ENCODE measurements around the gene ELP2. TPM values are rescaled to one million over a fixed set of nuclear protein-coding genes. Genes with fewer than 3 reads are reported as not detected.

ELP2 gene
- total and polyA plus RNA-seq, 9 of the 15 experiments (the other 6 are each of a cell fraction or from before 2014, with no cell fraction given) = 76.8 to 192 (median 140) TPM

DNA sequence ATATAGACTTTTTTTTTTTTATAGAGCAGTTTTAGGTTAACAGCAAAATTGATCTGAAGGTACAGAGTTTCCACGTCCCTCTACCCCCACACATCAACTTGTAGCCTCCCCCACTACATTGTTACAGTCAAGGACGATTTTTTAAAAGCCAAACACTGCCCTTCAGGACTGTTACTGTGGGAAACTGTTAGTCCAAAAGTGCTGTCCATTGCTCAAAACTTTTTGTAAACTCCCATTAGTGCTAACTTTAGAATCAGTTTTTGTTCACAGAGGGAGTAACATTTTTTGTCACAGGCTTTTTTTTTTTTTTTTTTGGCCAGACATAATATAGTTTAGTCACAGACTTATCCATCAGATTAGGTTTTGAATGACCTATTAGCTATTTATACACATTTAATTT lies 24.1 kb downstream of the ELP2 start (continued):
- TF ChIP-seq PPARD (CRISPR knock-in tag; IDR thresholded peaks at IDR 0.05) (no peak), SMAD3 (CRISPR knock-in tag; conservative IDR thresholded peaks at IDR 0.05) (no peak), TCF7 (IDR thresholded peaks at IDR 0.05; ENCODE audit: borderline replicate concordance) (no peak), RHOXF2B (CRISPR knock-in tag; conservative IDR thresholded peaks at IDR 0.05) (no peak), ZNF253 (CRISPR knock-in tag; conservative IDR thresholded peaks at IDR 0.05) (no peak)
- TF ChIP-seq, protein P1, sequence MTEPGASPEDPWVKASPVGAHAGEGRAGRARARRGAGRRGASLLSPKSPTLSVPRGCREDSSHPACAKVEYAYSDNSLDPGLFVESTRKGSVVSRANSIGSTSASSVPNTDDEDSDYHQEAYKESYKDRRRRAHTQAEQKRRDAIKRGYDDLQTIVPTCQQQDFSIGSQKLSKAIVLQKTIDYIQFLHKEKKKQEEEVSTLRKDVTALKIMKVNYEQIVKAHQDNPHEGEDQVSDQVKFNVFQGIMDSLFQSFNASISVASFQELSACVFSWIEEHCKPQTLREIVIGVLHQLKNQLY (CRISPR knock-in tag; conservative IDR thresholded peaks at IDR 0.05) = no peak
- TF ChIP-seq, protein P2, sequence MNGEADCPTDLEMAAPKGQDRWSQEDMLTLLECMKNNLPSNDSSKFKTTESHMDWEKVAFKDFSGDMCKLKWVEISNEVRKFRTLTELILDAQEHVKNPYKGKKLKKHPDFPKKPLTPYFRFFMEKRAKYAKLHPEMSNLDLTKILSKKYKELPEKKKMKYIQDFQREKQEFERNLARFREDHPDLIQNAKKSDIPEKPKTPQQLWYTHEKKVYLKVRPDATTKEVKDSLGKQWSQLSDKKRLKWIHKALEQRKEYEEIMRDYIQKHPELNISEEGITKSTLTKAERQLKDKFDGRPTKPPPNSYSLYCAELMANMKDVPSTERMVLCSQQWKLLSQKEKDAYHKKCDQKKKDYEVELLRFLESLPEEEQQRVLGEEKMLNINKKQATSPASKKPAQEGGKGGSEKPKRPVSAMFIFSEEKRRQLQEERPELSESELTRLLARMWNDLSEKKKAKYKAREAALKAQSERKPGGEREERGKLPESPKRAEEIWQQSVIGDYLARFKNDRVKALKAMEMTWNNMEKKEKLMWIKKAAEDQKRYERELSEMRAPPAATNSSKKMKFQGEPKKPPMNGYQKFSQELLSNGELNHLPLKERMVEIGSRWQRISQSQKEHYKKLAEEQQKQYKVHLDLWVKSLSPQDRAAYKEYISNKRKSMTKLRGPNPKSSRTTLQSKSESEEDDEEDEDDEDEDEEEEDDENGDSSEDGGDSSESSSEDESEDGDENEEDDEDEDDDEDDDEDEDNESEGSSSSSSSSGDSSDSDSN (IDR thresholded peaks at IDR 0.05; ENCODE audit: borderline replicate concordance in 1 of 2, low read depth in 2 of 2, low read length in 2 of 2) = no peak

All from K562 (cell line).